Epithelial cell of esophagus (primary cell): ENCODE data around the gene LMF1.
"Not testable (repeated sequence)": the region's sequence is repeated elsewhere in the genome, so short reads cannot be mapped to it uniquely, and the experiment has no call there.

ENCODE experiments used
- DNase-seq: peaks from one replicate; pipeline ENCODE4 v3.0.0; 2010; ENCODE audit warnings: low read depth
- H3K4me3 ChIP-seq: 2 replicates; pipeline ENCODE4 v1.5.1; 2011; ENCODE audit warnings: mild to moderate bottlenecking, low read length, control low read depth
- CTCF ChIP-seq: IDR thresholded peaks from 2 replicates; pipeline ENCODE4 v1.5.1; 2011; ENCODE audit warnings: low read depth, mild to moderate bottlenecking, low read length, control low read depth, inconsistent platforms; ENCODE audit not compliant: insufficient read depth; ENCODE audit errors: missing control alignments

Gene LMF1

GRCh38 chr16:883781-884180 is 87.0 kb downstream of the LMF1 start:
- TF ChIP-seq CTCF, result no peak
- DNase-seq, result no peak
- no peak overlapping the region for H3K4me3 ChIP-seq

GRCh38 chr16:883340-883739 is 87.4 kb downstream of the LMF1 start:
- TF ChIP-seq CTCF, result no peak
- no peak for DNase-seq

GRCh38 chr16:882671-883070 is 88.1 kb downstream of the LMF1 start:
- H3K4me3 ChIP-seq, DNase-seq: not testable (repeated sequence)

More at GRCh38 chr16:883340-883739, 87.4 kb downstream of the LMF1 start:
- H3K4me3 ChIP-seq, result no peak overlapping the region

- no peak for DNase-seq
- no peak for TF ChIP-seq CTCF
Measured at GRCh38 chr16:882256-882655, 88.5 kb downstream of the LMF1 start.

GRCh38 chr16:881219-882097 is 89.3 kb downstream of the LMF1 start:
- no peak overlapping the region for H3K4me3 ChIP-seq
- no peak for TF ChIP-seq CTCF

More at GRCh38 chr16:882256-882655, 88.5 kb downstream of the LMF1 start:
- H3K4me3 ChIP-seq, result no peak overlapping the region

GRCh38 chr16:880471-881171 is 90.2 kb downstream of the LMF1 start:
- TF ChIP-seq CTCF, result no peak
- H3K4me3 ChIP-seq, result no peak overlapping the region
- no peak for DNase-seq

More at GRCh38 chr16:881219-882097, 89.3 kb downstream of the LMF1 start:
- DNase-seq, result no peak

- TF ChIP-seq CTCF, result no peak
- no peak overlapping the region for H3K4me3 ChIP-seq
- DNase-seq, result no peak
Measured at GRCh38 chr16:879986-880385, 90.8 kb downstream of the LMF1 start.
